CD8-positive, alpha-beta memory T cell (primary cell): ENCODE measurements around the gene SORCS3. TPM values are rescaled to one million over a fixed set of nuclear protein-coding genes. Genes with fewer than 3 reads are reported as not detected.

Source experiments
- CTCF ChIA-PET: fragments of 350-600 bp; sonication (Branson Sonifier 250); formaldehyde crosslinking; loops from one replicate; lab custom pipeline; 2021; ENCODE audit warnings: antibody characterized with exemption; lab: Charles Lee
- POLR2A ChIA-PET: fragments of 350-600 bp; sonication (Branson Sonifier 250); formaldehyde crosslinking; loops from one replicate; lab custom pipeline; 2021; ENCODE audit warnings: antibody characterized with exemption; lab: Charles Lee
- DNase-seq, 5 donors: peaks; one replicate each; pipeline versions ENCODE4 v3.0.0 to v3.0.0-alpha.2; 2020 to 2022; ENCODE audit warnings: mixed read lengths in 1 of 5
- H3K27ac ChIP-seq: one replicate; pipeline ENCODE4 v1.7.0; 2013; ENCODE audit warnings: low read depth, mild to moderate bottlenecking, low read length, moderate library complexity
- H3K27me3 ChIP-seq: 2 replicates; pipeline ENCODE4 v1.7.0; 2013; ENCODE audit warnings: low read length, mild to moderate bottlenecking; ENCODE audit not compliant: insufficient read depth, poor library complexity, severe bottlenecking
- H3K36me3 ChIP-seq: 2 replicates; pipeline ENCODE4 v1.7.0; 2013; ENCODE audit warnings: mild to moderate bottlenecking, low read length, moderate library complexity; ENCODE audit not compliant: insufficient read depth
- H3K4me1 ChIP-seq: 2 replicates; pipeline ENCODE4 v1.7.0; 2013; ENCODE audit warnings: mild to moderate bottlenecking, low read length, moderate library complexity; ENCODE audit not compliant: insufficient read depth
- H3K4me3 ChIP-seq: 2 replicates; pipeline ENCODE4 v1.7.0; 2013; ENCODE audit warnings: mild to moderate bottlenecking, low read length
- H3K9me3 ChIP-seq: 2 replicates; pipeline ENCODE4 v1.7.0; 2013; ENCODE audit warnings: mild to moderate bottlenecking, low read length
- H3K27ac Mint-ChIP-seq, 8 donors: one replicate each; pipeline ENCODE4 v1.8.0; 2020 to 2021; ENCODE audit warnings: mixed read lengths in 8 of 8, mild to moderate bottlenecking in 6 of 8, inconsistent platforms in 3 of 8, moderate library complexity in 3 of 8
- H3K27me3 Mint-ChIP-seq, 2 donors: one replicate each; pipeline ENCODE4 v1.8.0; 2020 to 2021; ENCODE audit warnings: mixed read lengths in 2 of 2, mild to moderate bottlenecking in 1 of 2, moderate library complexity in 1 of 2
- H3K36me3 Mint-ChIP-seq, 3 donors: one replicate each; pipeline ENCODE4 v1.8.0; 2020 to 2021; ENCODE audit warnings: mixed read lengths in 3 of 3, inconsistent platforms in 1 of 3, mild to moderate bottlenecking in 1 of 3
- H3K4me1 Mint-ChIP-seq, 3 donors: one replicate each; pipeline ENCODE4 v1.8.0; 2020 to 2021; ENCODE audit warnings: mixed read lengths in 3 of 3, inconsistent platforms in 1 of 3, mild to moderate bottlenecking in 1 of 3
- H3K4me3 Mint-ChIP-seq, 7 donors: one replicate each; pipeline ENCODE4 v1.8.0; 2020 to 2021; ENCODE audit warnings: mixed read lengths in 7 of 7, mild to moderate bottlenecking in 6 of 7, moderate library complexity in 4 of 7, inconsistent platforms in 2 of 7
- H3K9me3 Mint-ChIP-seq, 5 donors: one replicate each; pipeline ENCODE4 v1.8.0; 2020 to 2022; ENCODE audit warnings: mixed read lengths in 5 of 5, mild to moderate bottlenecking in 3 of 5, moderate library complexity in 2 of 5, inconsistent platforms in 1 of 5
- polyA plus RNA-seq: library from polyadenylated mRNA; unstranded; fragments of 300-500 nt; fragmentation: Illumina TruSeq; gene quantifications from one replicate; pipeline ENCODE4 v1.2.3, GENCODE V29; 2021
- total RNA-seq, 2 experiments: library from RNA; stranded (reverse); gene quantifications; one replicate each; pipeline ENCODE4 v1.2.3, GENCODE V29; 2021

The SORCS3 gene
- total and polyA plus RNA-seq, 3 experiments from 2014 or later: not detected

DNA sequence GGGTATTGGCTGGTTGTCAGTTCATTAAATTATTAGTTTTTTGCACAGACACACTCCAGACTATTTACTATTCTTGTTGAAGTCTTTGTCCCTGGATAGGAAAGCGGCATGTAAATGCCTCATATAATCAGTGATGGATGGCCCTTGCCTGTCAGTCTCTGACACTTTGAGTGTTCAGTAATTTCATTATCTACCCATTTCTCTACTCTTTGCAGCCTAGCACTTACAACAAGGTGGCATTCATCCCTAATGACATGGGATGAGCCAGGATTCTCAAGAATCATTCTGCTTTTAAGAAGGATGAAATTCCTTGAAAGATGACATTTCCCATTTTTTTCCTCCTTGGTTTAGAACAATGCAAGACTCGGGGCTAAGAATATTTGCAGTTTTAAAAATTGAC is 155.7 kb downstream of the SORCS3 start:
- Histone ChIP-seq H3K4me1 (no peaks in the 10 kb centered on the region), H3K4me3 (no peak overlapping the region), H3K27me3 (no peaks in the 10 kb centered on the region), H3K27ac (no peak overlapping the region), H3K9me3 (no peaks in the 10 kb centered on the region), H3K36me3 (no peaks in the 10 kb centered on the region)
- Mint-ChIP-seq H3K27ac (no peak overlapping the region), H3K4me3 (no peak overlapping the region), H3K4me1 (no peaks in the 10 kb centered on the region), H3K9me3 (peaks cover 0 to 4% (median 3%) of the 10 kb centered on the region in 5 donors), H3K36me3 (no peaks in the 10 kb centered on the region), H3K27me3 (peaks cover 1 to 4% of the 10 kb centered on the region in 2 donors)
- ChIA-PET POLR2A (no interaction called here), CTCF (no interaction called here)
- no peak for DNase-seq

DNA sequence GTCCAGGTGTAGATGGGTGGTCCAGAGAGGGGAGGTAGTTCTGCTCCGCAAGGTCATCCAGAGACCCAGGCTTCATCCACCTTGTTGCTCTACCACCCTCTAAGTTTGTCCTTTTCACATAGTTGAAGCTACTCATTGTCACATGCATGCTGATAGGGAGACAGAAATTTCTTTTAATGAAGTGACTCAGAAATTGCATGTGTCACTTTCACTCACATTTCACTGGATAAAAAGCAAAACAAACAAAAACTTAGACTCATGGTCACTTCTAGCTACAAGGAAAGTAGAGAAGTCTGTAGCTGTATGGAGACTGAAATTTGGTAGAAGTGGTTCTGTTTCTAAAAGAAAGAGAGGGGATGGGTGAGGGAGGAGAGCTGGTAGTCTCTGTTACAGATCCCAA is 161.9 kb downstream of the SORCS3 start:
- Histone ChIP-seq H3K36me3 (no peaks in the 10 kb centered on the region), H3K4me3 (no peak overlapping the region), H3K27ac (no peak overlapping the region), H3K27me3 (no peaks in the 10 kb centered on the region), H3K9me3 (no peaks in the 10 kb centered on the region), H3K4me1 (no peaks in the 10 kb centered on the region)
- Mint-ChIP-seq H3K4me1 (no peaks in the 10 kb centered on the region), H3K36me3 (no peaks in the 10 kb centered on the region), H3K27ac (no peak overlapping the region), H3K27me3 (no peaks in the 10 kb centered on the region), H3K4me3 (no peak overlapping the region), H3K9me3 (peaks cover 0 to 6% (median 4%) of the 10 kb centered on the region in 5 donors)
- no peak for DNase-seq
- ChIA-PET POLR2A (no interaction called here), CTCF (no interaction called here)

DNA sequence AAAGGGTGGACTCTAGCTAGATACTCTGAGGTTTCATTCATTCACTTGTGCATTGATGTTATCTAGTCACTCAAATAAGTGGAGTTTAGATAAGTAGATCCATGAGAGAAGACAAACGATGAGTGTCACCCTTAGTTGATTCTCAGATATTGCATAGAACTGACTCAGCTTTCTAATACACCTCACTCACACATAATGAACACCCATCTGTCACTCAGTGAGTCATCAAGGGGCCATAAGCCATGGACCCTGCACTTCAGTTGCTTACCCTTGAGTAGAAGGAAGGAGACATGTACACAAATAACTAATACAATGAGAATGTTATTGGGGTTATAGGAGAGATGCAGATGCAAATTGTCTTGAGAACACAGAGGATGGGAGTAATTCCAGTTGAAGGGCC is 163.8 kb downstream of the SORCS3 start:
- no peak overlapping the region for H3K27ac Mint-ChIP-seq

DNA sequence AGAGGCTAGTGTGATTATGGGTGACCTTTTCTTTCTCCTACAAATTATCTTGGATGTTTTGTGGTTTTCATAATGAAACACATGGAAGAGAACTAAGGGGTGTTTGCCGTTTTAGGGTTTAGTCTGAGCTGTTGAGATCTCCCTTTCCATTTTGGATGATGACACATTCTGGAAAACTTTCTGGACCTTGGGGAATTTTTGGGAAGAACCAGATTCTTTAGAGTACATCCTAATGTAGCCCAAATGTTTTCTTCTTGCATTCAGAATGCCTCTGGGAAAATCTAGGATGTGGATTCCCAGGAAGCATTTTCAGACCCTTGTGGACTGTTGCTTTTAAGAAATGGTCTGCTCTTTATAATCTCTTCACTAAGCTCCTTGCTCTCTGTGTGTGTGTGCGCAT is 165.7 kb downstream of the SORCS3 start:
- H3K27me3 ChIP-seq: no peaks in the 10 kb centered on the region

More for the DNA sequence above, 163.8 kb downstream of the SORCS3 start:
- H3K4me1 Mint-ChIP-seq: no peaks in the 10 kb centered on the region
- ChIA-PET POLR2A (no interaction called here), CTCF (no interaction called here)
- no peak overlapping the region for H3K27ac ChIP-seq
- peaks cover 0 to 1% of the 10 kb centered on the region in 2 donors for H3K27me3 Mint-ChIP-seq
- no peaks in the 10 kb centered on the region for H3K36me3 ChIP-seq
- no peak for DNase-seq
- H3K36me3 Mint-ChIP-seq: no peaks in the 10 kb centered on the region
- peaks cover 0 to 6% (median 0%) of the 10 kb centered on the region in 5 donors for H3K9me3 Mint-ChIP-seq
- no peaks in the 10 kb centered on the region for H3K9me3 ChIP-seq
- H3K4me3 Mint-ChIP-seq: no peak overlapping the region
- no peak overlapping the region for H3K4me3 ChIP-seq
- H3K27me3 ChIP-seq: no peaks in the 10 kb centered on the region
- H3K4me1 ChIP-seq: no peaks in the 10 kb centered on the region

DNA sequence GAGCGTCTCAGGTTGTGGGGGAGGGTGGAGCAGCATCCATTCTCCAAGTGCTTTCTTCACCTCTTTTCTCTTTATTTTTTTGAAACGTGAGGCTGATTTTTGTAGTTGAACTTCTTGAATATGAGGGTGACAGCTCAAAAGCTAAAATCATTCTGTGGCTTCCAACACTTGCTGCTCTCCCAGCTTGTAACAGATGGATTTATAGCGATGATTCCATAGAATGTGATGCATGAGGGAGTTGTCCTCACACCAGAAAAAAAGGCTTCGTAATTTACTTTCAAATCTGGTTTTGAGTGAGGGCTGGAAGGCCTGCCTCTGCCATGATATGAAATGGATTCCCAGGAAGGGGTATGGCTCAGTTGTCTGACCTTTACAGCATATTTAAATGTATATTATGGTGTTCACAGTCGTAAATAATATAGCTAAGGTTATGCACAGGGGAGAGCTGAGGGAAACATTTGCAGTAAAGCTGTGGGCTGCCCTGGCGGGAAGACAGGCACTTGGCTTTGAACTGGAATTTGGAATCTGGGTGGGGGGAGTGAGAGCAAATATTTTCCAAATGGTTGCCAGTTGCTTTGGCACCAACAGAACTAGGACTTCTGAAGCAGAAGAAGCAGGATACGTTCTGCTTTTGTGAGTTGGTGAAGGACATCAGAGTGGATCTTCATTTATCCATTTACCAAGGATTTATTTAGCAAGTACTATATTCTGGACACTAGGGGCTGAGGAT is 166.7 kb downstream of the SORCS3 start:
- no peak overlapping the region for H3K4me3 ChIP-seq
- H3K27ac ChIP-seq: no peak overlapping the region
- no peaks in the 10 kb centered on the region for H3K9me3 ChIP-seq
- no peak for DNase-seq
- no peak overlapping the region for H3K27ac Mint-ChIP-seq
- H3K27me3 ChIP-seq: no peaks in the 10 kb centered on the region
- H3K4me3 Mint-ChIP-seq: no peak overlapping the region
- H3K36me3 ChIP-seq: no peaks in the 10 kb centered on the region
- peaks cover 0 to 6% (median 0%) of the 10 kb centered on the region in 5 donors for H3K9me3 Mint-ChIP-seq
- no peaks in the 10 kb centered on the region for H3K4me1 Mint-ChIP-seq
- POLR2A ChIA-PET: no interaction called here
- CTCF ChIA-PET: no interaction called here
- no peaks in the 10 kb centered on the region for H3K36me3 Mint-ChIP-seq
- peaks cover 0 to 1% of the 10 kb centered on the region in 2 donors for H3K27me3 Mint-ChIP-seq
- H3K4me1 ChIP-seq: no peaks in the 10 kb centered on the region

More for the DNA sequence above, 165.7 kb downstream of the SORCS3 start:
- Histone ChIP-seq H3K27ac (no peak overlapping the region), H3K4me3 (no peak overlapping the region), H3K9me3 (no peaks in the 10 kb centered on the region), H3K4me1 (no peaks in the 10 kb centered on the region), H3K36me3 (no peaks in the 10 kb centered on the region)
- no peak overlapping the region for H3K27ac Mint-ChIP-seq
- H3K27me3 Mint-ChIP-seq: peaks cover 0 to 1% of the 10 kb centered on the region in 2 donors
- DNase-seq: no peak
- ChIA-PET POLR2A (no interaction called here), CTCF (no interaction called here)
- H3K4me1 Mint-ChIP-seq: no peaks in the 10 kb centered on the region
- H3K9me3 Mint-ChIP-seq: peaks cover 0 to 6% (median 0%) of the 10 kb centered on the region in 5 donors
- H3K36me3 Mint-ChIP-seq: no peaks in the 10 kb centered on the region
- H3K4me3 Mint-ChIP-seq: no peak overlapping the region

DNA sequence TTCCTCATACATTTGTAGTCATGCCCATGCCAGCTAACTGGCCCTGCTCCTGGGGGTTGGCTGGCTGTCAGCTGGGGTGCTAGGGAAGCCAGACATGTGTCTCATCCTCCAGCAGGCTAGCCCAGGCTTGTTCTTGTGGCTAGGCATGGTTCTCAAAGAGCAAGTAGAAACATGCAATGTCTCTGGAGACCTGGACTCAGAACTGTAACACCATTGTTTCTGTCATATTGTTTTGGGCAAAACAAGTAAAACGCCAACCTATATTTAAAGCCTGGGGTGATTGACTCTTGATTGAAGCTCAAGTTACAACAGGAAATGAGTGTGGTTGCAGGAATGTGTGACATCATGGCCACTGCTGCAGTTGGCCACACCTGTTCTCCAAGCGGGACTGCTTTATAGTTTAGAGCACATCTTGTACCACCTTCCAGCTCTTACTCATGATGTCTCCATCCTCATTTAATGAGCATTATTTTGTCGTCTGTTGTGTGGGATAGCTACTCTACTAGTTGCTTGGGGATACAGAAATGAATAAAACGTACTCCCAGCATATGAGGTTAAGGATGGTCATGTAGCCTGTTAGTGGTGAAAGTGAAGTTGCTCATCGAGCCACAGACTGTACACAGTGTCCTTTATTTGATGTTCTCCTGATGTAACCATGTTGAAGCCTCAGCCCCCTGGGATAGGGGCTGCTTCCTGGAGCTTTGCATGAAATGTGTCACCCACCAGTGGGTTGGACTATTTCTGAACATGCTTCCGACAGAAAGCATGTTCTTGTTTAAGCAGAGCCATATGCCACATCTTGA is 168.4 kb downstream of the SORCS3 start:
- H3K9me3 Mint-ChIP-seq: peaks cover 0 to 6% (median 0%) of the 10 kb centered on the region in 5 donors
- ChIA-PET POLR2A (no interaction called here), CTCF (no interaction called here)
- Histone ChIP-seq H3K27me3 (no peaks in the 10 kb centered on the region), H3K36me3 (no peaks in the 10 kb centered on the region), H3K9me3 (no peaks in the 10 kb centered on the region), H3K4me3 (no peak overlapping the region), H3K27ac (no peak overlapping the region), H3K4me1 (no peaks in the 10 kb centered on the region)
- H3K36me3 Mint-ChIP-seq: no peaks in the 10 kb centered on the region
- peaks cover 0 to 1% of the 10 kb centered on the region in 2 donors for H3K27me3 Mint-ChIP-seq
- no peaks in the 10 kb centered on the region for H3K4me1 Mint-ChIP-seq
- no peak overlapping the region for H3K4me3 Mint-ChIP-seq
- DNase-seq: no peak
- H3K27ac Mint-ChIP-seq: no peak overlapping the region

DNA sequence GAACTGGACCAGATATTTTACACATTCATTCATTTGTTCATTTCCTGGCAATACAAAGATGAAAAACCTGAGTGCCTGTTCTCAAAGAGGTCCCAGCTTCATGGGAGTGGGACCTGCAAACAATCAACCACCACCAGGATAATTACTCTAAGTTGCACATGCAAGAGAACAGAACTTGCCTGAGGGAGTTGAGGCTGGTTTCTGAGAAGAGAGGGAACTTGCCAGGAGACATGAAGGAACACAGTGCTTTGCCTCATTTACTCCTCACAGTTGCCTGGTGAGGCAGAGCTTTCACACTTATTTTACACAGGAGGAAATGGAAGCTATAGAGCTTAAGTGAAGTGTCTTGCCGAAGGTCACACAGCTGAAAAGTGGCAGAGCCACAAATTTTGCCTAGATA is 170.1 kb downstream of the SORCS3 start:
- Mint-ChIP-seq H3K4me3 (no peak overlapping the region), H3K9me3 (peaks cover 0 to 3% (median 0%) of the 10 kb centered on the region in 5 donors), H3K27ac (no peak overlapping the region), H3K27me3 (peaks cover 0 to 1% of the 10 kb centered on the region in 2 donors), H3K36me3 (no peaks in the 10 kb centered on the region), H3K4me1 (no peaks in the 10 kb centered on the region)
- Histone ChIP-seq H3K36me3 (no peaks in the 10 kb centered on the region), H3K4me1 (no peaks in the 10 kb centered on the region), H3K9me3 (no peaks in the 10 kb centered on the region), H3K27me3 (no peaks in the 10 kb centered on the region), H3K27ac (no peak overlapping the region), H3K4me3 (no peak overlapping the region)
- ChIA-PET CTCF (no interaction called here), POLR2A (no interaction called here)
- DNase-seq: no peak

DNA sequence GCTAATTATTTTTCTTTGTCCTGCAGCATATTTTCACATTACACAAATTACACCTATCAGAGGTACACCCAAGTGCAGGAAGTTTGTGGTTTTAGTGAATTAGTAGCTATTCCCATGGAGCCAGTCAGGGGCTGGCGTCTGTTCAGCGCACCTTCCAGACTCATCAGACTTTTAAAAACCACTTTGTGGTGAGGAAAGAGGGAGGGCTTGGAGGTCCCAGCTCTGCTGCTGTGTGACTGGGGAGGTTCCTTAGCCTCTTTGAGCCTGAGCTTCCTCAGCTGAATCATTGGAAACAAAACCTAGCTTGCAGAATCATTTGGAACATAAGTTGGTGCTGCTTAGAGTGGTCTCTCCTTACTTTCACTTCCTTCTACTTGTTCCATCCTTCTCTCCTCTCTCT is 175.4 kb downstream of the SORCS3 start:
- no peak overlapping the region for H3K27ac Mint-ChIP-seq
- no peak overlapping the region for H3K4me3 Mint-ChIP-seq
- CTCF ChIA-PET: no interaction called here
- H3K4me3 ChIP-seq: no peak overlapping the region
- POLR2A ChIA-PET: no interaction called here
- no peak for DNase-seq
- no peaks in the 10 kb centered on the region for H3K4me1 Mint-ChIP-seq
- no peaks in the 10 kb centered on the region for H3K36me3 Mint-ChIP-seq
- H3K27me3 ChIP-seq: no peaks in the 10 kb centered on the region
- no peak overlapping the region for H3K27ac ChIP-seq
- no peaks in the 10 kb centered on the region for H3K36me3 ChIP-seq
- no peaks in the 10 kb centered on the region for H3K4me1 ChIP-seq
- no peaks in the 10 kb centered on the region for H3K9me3 ChIP-seq
- peaks cover 0 to 4% of the 10 kb centered on the region in 2 donors for H3K27me3 Mint-ChIP-seq
- H3K9me3 Mint-ChIP-seq: peaks cover 0 to 4% (median 0%) of the 10 kb centered on the region in 5 donors
